ENCODE results near the gene ATP2B3.

DNA sequence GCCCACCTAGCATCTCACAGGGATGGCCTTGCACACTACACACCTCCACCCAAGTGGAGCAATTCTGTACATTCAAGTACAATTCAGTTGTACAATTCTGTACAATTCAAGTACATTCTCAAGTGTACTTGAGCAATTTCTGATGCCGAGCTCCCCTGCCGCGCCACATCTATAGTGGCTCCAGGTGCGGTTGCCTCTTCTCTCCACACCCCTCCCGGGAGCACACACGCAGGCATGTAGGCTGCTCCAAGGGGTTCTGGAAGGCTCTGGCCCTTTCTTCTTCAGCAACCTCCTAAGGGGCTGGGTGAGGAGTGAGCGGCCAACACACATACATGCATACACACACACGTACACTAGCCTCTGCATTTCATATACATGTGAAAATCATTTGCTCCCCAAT is 110.7 kb downstream of the ATP2B3 start:
- TF ChIP-seq, protein P1, sequence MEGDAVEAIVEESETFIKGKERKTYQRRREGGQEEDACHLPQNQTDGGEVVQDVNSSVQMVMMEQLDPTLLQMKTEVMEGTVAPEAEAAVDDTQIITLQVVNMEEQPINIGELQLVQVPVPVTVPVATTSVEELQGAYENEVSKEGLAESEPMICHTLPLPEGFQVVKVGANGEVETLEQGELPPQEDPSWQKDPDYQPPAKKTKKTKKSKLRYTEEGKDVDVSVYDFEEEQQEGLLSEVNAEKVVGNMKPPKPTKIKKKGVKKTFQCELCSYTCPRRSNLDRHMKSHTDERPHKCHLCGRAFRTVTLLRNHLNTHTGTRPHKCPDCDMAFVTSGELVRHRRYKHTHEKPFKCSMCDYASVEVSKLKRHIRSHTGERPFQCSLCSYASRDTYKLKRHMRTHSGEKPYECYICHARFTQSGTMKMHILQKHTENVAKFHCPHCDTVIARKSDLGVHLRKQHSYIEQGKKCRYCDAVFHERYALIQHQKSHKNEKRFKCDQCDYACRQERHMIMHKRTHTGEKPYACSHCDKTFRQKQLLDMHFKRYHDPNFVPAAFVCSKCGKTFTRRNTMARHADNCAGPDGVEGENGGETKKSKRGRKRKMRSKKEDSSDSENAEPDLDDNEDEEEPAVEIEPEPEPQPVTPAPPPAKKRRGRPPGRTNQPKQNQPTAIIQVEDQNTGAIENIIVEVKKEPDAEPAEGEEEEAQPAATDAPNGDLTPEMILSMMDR (IDR thresholded peaks at IDR 0.05; ENCODE audit: extremely low read depth in 1 of 2, insufficient read depth in 1 of 2, low read depth in 1 of 2, low read length in 2 of 2) = no peak
- TF ChIP-seq POLR2A (IDR thresholded peaks at IDR 0.05; ENCODE audit: low read depth, low read length) (no peak), JUN (IDR thresholded peaks at IDR 0.05; ENCODE audit: borderline replicate concordance, insufficient read depth, insufficient read length, low read depth) (no peak), GATA2 (IDR thresholded peaks at IDR 0.05; ENCODE audit: insufficient read depth, insufficient read length, low read depth, low read length) (no peak)
